C4-2B (cell line): Measurements from ENCODE around the gene EDIL3.
A peak's percentile ranks its signal among the peaks of the same experiment; 100 is the strongest.

ENCODE experiments used
- H3K27ac ChIP-seq: fragments of 450-650 bp; 2 replicates; pipeline ENCODE4 v1.5.1; 2017
- ZFX ChIP-seq: fragments of 450-650 bp; IDR thresholded peaks from 2 replicates; pipeline ENCODE4 v1.6.1; 2017
- TF ChIP-seq, protein P1 (sequence below): fragments of 450-650 bp; conservative IDR thresholded peaks from 2 replicates; pipeline ENCODE4 v1.5.1; 2017; ENCODE audit warnings: mild to moderate bottlenecking

EDIL3 gene

DNA sequence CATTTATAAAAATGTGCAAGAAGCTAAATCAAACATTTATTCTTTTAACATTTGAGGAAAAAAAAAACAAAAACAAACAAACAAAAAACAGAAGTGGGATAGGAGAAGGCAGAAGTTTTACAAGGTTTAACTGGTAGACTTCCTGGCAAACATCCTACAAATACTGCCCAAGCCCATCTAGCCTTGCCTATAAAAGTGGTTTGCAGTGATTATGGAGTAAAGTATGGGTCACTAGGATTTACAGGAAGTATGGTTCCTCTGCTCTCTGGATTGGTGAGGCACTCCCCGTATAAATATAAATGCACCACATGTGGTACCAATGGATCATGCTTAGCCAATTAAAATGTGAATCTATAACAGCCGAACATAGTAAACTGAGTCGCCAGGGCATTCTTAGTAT, 291.9 kb downstream of the EDIL3 start:
- TF ChIP-seq, protein P1, sequence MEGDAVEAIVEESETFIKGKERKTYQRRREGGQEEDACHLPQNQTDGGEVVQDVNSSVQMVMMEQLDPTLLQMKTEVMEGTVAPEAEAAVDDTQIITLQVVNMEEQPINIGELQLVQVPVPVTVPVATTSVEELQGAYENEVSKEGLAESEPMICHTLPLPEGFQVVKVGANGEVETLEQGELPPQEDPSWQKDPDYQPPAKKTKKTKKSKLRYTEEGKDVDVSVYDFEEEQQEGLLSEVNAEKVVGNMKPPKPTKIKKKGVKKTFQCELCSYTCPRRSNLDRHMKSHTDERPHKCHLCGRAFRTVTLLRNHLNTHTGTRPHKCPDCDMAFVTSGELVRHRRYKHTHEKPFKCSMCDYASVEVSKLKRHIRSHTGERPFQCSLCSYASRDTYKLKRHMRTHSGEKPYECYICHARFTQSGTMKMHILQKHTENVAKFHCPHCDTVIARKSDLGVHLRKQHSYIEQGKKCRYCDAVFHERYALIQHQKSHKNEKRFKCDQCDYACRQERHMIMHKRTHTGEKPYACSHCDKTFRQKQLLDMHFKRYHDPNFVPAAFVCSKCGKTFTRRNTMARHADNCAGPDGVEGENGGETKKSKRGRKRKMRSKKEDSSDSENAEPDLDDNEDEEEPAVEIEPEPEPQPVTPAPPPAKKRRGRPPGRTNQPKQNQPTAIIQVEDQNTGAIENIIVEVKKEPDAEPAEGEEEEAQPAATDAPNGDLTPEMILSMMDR = no peak
- no peak for TF ChIP-seq ZFX

DNA sequence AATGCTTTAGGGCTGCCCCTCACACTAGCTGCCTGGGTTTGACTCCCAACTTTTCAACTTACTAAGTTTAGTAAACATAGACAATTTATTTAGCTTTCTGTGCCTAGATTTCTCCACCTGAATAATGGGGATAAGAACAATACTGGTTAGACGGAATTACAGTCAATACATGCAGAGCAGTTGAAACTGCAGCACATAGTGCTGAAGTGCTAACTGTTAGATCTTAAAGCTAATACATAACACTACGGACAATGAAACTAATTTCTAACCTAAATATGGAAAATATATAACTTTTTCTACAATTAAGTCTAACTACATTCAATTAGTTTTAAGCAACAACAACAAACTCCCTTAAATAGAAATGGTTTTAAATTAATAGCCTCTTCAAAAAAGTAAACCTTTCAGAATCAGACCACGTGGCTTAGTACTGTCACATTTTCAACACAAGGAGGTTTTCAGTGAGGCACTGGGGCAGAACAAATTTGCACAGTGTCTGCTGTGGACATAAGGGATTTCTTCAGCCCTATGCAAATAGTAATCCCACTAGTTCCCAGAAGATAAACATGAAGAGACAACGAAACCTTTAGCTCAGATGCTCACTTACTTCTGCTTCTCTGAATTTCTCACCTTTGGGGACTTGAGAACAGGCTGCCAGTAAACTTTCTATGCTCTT, 293.4 kb downstream of the EDIL3 start:
- TF ChIP-seq, protein P1 = no peak
- TF ChIP-seq ZFX = no peak
- H3K27ac ChIP-seq = no peak overlapping the region

More for the DNA sequence above, 291.9 kb downstream of the EDIL3 start:
- H3K27ac ChIP-seq = no peak overlapping the region

DNA sequence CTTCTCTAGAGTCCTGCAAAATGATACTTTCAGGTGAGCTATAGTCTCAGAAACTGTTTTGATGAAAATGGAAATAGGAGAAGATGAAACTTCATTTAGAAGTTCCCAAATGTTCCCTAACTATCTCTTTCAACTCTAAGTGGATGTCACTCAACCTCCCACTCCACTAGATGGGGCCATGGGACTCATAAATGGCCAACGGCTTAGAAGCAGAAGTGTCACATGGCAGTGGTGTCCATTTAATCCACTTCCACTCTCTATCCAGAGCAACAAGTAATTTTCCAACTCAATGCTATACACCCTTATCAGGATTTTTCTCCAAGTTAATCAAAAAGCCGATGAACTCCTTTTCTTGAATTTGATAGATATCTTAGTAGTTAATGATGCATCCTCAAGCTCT, 295.7 kb downstream of the EDIL3 start:
- TF ChIP-seq ZFX = no peak
- TF ChIP-seq, protein P1 = peak; percentile 53

DNA sequence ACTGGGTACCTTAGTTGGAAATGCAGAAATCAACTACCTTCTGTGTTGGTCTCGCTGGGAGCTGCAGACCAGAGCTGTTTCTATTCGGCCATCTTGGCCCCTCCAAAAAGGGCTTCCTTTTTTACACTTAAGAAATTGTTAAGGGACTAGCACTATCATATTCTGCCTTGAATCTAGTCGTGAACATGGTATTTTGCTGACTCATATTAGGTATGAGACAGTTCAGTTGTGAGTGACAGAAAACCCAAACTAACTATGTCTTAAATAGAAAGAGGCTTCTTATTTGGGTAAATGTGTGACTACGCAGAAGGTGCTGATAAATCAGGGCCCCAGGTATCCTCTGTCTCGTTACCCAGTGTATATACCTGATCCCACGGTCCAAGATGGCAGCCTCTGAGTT, 298.2 kb downstream of the EDIL3 start:
- H3K27ac ChIP-seq = no peak overlapping the region
- TF ChIP-seq, protein P1 = no peak
- TF ChIP-seq ZFX = no peak

More for the DNA sequence above, 295.7 kb downstream of the EDIL3 start:
- no peak overlapping the region for H3K27ac ChIP-seq

DNA sequence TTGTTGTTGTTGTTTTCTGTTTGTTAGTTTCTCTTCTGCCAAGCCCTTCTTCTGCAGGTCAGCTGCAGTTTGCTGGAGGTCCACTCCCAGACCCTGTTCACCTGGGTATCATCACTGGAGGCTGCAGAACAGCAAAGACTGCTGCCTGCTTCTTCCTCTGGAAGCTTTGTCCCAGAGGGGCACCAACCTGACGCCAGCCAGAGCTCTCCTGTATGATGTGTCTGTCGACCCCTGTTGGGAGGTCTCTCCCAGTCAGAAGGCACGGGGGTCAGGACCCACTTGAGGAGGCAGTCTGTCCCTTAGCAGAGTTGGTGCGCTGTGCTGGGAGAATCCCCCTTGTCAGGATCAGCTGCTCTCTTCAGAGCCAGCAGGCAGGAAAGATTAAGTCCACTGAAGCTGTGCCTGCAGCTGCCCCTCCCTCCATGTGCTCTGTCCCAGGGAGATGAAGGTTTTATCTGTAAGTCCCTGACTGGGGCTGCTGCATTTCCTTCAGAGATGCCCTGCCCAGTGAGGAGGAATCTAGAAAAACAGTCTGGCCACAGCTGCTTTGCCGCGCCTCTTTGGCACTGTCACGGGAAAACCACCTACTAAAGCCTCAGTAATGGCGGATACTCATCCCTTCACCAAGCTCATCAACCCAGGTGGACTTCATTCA, 299.2 kb downstream of the EDIL3 start:
- TF ChIP-seq, protein P1 = no peak
- TF ChIP-seq ZFX = no peak

DNA sequence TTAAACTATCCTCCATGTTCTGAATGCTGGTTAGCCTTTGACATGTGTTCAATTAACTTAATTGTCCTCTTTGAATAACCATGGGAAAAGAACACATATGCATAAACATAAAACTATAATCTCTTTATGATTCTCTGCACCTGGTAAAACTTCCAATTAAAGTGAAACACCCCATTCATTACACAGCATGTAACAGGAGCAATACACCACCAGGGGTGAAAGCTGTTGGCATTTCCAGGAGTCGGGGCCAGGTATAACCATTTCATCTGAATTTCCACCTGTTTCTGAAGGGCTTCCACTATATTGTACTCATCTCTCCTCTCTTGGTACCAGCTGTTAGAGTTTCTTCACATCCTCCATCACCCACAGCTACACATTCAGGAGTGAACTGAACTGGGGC, 303.8 kb downstream of the EDIL3 start:
- H3K27ac ChIP-seq = no peak overlapping the region
- no peak for TF ChIP-seq ZFX
- TF ChIP-seq, protein P1 = no peak

More for the DNA sequence above, 299.2 kb downstream of the EDIL3 start:
- H3K27ac ChIP-seq = no peak overlapping the region

DNA sequence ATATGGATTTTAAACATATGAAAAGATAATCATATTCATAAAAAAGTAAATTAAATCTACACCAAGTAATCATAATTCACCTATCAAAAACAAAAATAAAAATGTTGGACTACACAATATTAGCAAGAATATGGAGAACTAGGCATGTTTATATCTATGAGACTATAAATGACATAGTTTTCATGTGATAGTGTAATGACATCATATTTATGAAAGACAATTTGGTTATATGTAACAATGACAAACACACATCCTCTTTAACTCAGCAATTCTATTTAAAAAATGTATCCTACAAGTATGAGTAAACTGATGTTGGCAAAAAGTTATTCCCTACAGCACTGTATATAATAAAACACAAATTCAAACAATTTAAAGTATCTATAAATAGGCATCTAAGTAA, 312.3 kb downstream of the EDIL3 start:
- no peak overlapping the region for H3K27ac ChIP-seq
- TF ChIP-seq, protein P1 = no peak
- TF ChIP-seq ZFX = no peak
